WTC11 (cell line): ENCODE data around the gene RNF115. TPM values are rescaled to one million over a fixed set of nuclear protein-coding genes. Genes with fewer than 3 reads are reported as not detected.

ENCODE experiments used
- ATAC-seq: fragments of 200-7000 bp; cut with Tn5 transposase; 2 replicates; pipeline ENCODE4 v1.10.0; 2021; ENCODE audit warnings: mild to moderate bottlenecking, moderate library complexity
- CTCF ChIA-PET: fragments of 300-600 bp; sonication (Branson Sonifier 250); formaldehyde crosslinking; loops from one replicate; lab custom pipeline; 2021; ENCODE audit warnings: antibody characterized with exemption; lab: Charles Lee
- POLR2A ChIA-PET: fragments of 350-600 bp; sonication (Branson Sonifier 250); formaldehyde crosslinking; loops from one replicate; lab custom pipeline; 2021; ENCODE audit warnings: antibody characterized with exemption; lab: Charles Lee
- DNase-seq: peaks from one replicate; pipeline ENCODE4 v3.0.0; 2021; ENCODE audit warnings: low spot score
- H3K27ac Mint-ChIP-seq: 2 replicates; pipeline ENCODE4 v1.8.0; 2021; ENCODE audit warnings: mixed read lengths
- H3K27me3 Mint-ChIP-seq: 2 replicates; pipeline ENCODE4 v1.8.0; 2021; ENCODE audit warnings: low read depth, mild to moderate bottlenecking, moderate library complexity, mixed read lengths
- H3K36me3 Mint-ChIP-seq: 2 replicates; pipeline ENCODE4 v1.8.0; 2021; ENCODE audit warnings: mixed read lengths
- H3K4me1 Mint-ChIP-seq: 2 replicates; pipeline ENCODE4 v1.8.0; 2022; ENCODE audit warnings: mixed read lengths
- H3K4me3 Mint-ChIP-seq: 2 replicates; pipeline ENCODE4 v1.8.0; 2021; ENCODE audit warnings: mild to moderate bottlenecking, moderate library complexity, mixed read lengths
- H3K9me3 Mint-ChIP-seq: 2 replicates; pipeline ENCODE4 v1.8.0; 2021; ENCODE audit warnings: mixed read lengths
- ATF3 ChIP-seq: sonication (generic); formaldehyde crosslinking; conservative IDR thresholded peaks from 2 replicates; pipeline ENCODE4 v1.8.1; 2022; ENCODE audit warnings: mild to moderate bottlenecking, missing genetic modification reagents
- CTCF ChIP-seq: fragments of 200-600 bp; IDR thresholded peaks from 2 replicates; pipeline ENCODE4 v1.8.0; 2022; ENCODE audit warnings: antibody characterized with exemption
- E2F1 ChIP-seq: sonication (generic); formaldehyde crosslinking; IDR thresholded peaks from 2 replicates; pipeline ENCODE4 v1.8.0; 2022; ENCODE audit warnings: mild to moderate bottlenecking, missing genetic modification reagents
- E2F5 ChIP-seq: sonication (generic); formaldehyde crosslinking; IDR thresholded peaks from 2 replicates; pipeline ENCODE4 v1.8.1; 2022; ENCODE audit warnings: mild to moderate bottlenecking, moderate library complexity, missing genetic modification reagents
- EMX1 ChIP-seq: fragments of 250-450 bp; sonication (Bioruptor Pico); IDR thresholded peaks from 2 replicates; pipeline ENCODE4 v1.8.0; 2021; ENCODE audit warnings: mild to moderate bottlenecking
- ERG ChIP-seq: fragments of 250-450 bp; sonication (Bioruptor Pico); IDR thresholded peaks from 2 replicates; pipeline ENCODE4 v1.8.0; 2021; ENCODE audit warnings: mild to moderate bottlenecking
- GTF2I ChIP-seq: fragments of 250-450 bp; sonication (Bioruptor Pico); conservative IDR thresholded peaks from 2 replicates; pipeline ENCODE4 v1.4.0; 2021; ENCODE audit warnings: mild to moderate bottlenecking
- JAZF1 ChIP-seq: fragments of 250-450 bp; sonication (Bioruptor Pico); IDR thresholded peaks from 2 replicates; pipeline ENCODE4 v1.9.0; 2021; ENCODE audit warnings: moderate library complexity, mild to moderate bottlenecking, inconsistent platforms
- MAX ChIP-seq: sonication (generic); formaldehyde crosslinking; IDR thresholded peaks from 2 replicates; pipeline ENCODE4 v1.8.0; 2022; ENCODE audit warnings: mild to moderate bottlenecking, missing genetic modification reagents
- MYBL2 ChIP-seq: sonication (generic); formaldehyde crosslinking; IDR thresholded peaks from 2 replicates; pipeline ENCODE4 v1.8.1; 2023; ENCODE audit warnings: mild to moderate bottlenecking, moderate library complexity, missing genetic modification reagents
- NFYB ChIP-seq: sonication (generic); formaldehyde crosslinking; conservative IDR thresholded peaks from 2 replicates; pipeline ENCODE4 v1.8.0; 2022; ENCODE audit warnings: low read depth, missing genetic modification reagents
- PRRX2 ChIP-seq: fragments of 250-450 bp; sonication (Bioruptor Pico); IDR thresholded peaks from 2 replicates; pipeline ENCODE4 v1.8.0; 2021; ENCODE audit warnings: mild to moderate bottlenecking
- STAT6 ChIP-seq: sonication (generic); formaldehyde crosslinking; conservative IDR thresholded peaks from 2 replicates; pipeline ENCODE4 v1.8.1; 2023; ENCODE audit warnings: mild to moderate bottlenecking, low read depth, missing genetic modification reagents, moderate library complexity
- TCF7 ChIP-seq: sonication (generic); formaldehyde crosslinking; IDR thresholded peaks from 2 replicates; pipeline ENCODE4 v1.8.0; 2022; ENCODE audit warnings: mild to moderate bottlenecking, low read depth, missing genetic modification reagents, moderate library complexity
- TEAD1 ChIP-seq: sonication (generic); formaldehyde crosslinking; IDR thresholded peaks from 2 replicates; pipeline ENCODE4 v1.8.0; 2022; ENCODE audit warnings: mild to moderate bottlenecking, missing genetic modification reagents
- ZBTB43 ChIP-seq: sonication (generic); formaldehyde crosslinking; IDR thresholded peaks from 2 replicates; pipeline ENCODE4 v1.8.1; 2023; ENCODE audit warnings: mild to moderate bottlenecking, missing genetic modification reagents
- ZMAT4 ChIP-seq: fragments of 250-450 bp; sonication (Bioruptor Pico); IDR thresholded peaks from 2 replicates; pipeline ENCODE4 v1.9.0; 2021; ENCODE audit warnings: mild to moderate bottlenecking
- ZNF138 ChIP-seq: sonication (generic); formaldehyde crosslinking; conservative IDR thresholded peaks from 2 replicates; pipeline ENCODE4 v1.8.1; 2022; ENCODE audit warnings: mild to moderate bottlenecking, moderate library complexity, missing genetic modification reagents
- ZNF232 ChIP-seq: sonication (generic); formaldehyde crosslinking; IDR thresholded peaks from 2 replicates; pipeline ENCODE4 v1.8.0; 2022; ENCODE audit warnings: mild to moderate bottlenecking, missing genetic modification reagents
- ZNF396 ChIP-seq: fragments of 250-450 bp; sonication (Bioruptor Pico); IDR thresholded peaks from 2 replicates; pipeline ENCODE4 v1.8.0; 2021; ENCODE audit warnings: mild to moderate bottlenecking, moderate library complexity, borderline replicate concordance
- ZNF671 ChIP-seq: fragments of 250-450 bp; sonication (Bioruptor Pico); IDR thresholded peaks from 2 replicates; pipeline ENCODE4 v1.8.0; 2021; ENCODE audit warnings: mild to moderate bottlenecking
- total RNA-seq: library from RNA; stranded (reverse); gene quantifications from 3 replicates; pipeline ENCODE4 v1.2.3, GENCODE V29; 2021

RNF115 gene
- total RNA-seq, 1 experiment from 2014 or later: 8.1 TPM

GRCh38 chr1:145826030-145826429 is 2.1 kb upstream of the RNF115 start:
- H3K4me1 Mint-ChIP-seq: peaks cover 5% of the 10 kb centered on the region
- H3K27me3 Mint-ChIP-seq: no peaks in the 10 kb centered on the region
- DNase-seq (no peak), ATAC-seq (no peak)
- H3K4me3 Mint-ChIP-seq: peak overlapping the region; percentile 93
- POLR2A ChIA-PET: interaction anchor here (1.4 kb wide), 1 partner anchor 33 kb away, joined by 3 read pairs; the partner anchor contains the start of gene PIAS3
- no peak for TF ChIP-seq ZBTB43 (CRISPR knock-in tag)
- TF ChIP-seq ERG: no peak
- no peak for TF ChIP-seq ZMAT4 (CRISPR knock-in tag)
- no peak for TF ChIP-seq E2F1 (CRISPR knock-in tag)
- no peak for TF ChIP-seq ZNF138
- no peak for TF ChIP-seq MYBL2
- no peak for TF ChIP-seq NFYB (CRISPR knock-in tag)
- no peak for TF ChIP-seq ZNF396 (CRISPR knock-in tag)
- no peak for TF ChIP-seq ZNF671
- no peak for TF ChIP-seq GTF2I (CRISPR knock-in tag)
- no peak for TF ChIP-seq CTCF
- TF ChIP-seq JAZF1 (CRISPR knock-in tag): no peak
- no peak for TF ChIP-seq MAX (CRISPR knock-in tag)
- TF ChIP-seq ZNF232 (CRISPR knock-in tag): no peak
- no peak for TF ChIP-seq PRRX2 (CRISPR knock-in tag)
- TF ChIP-seq TEAD1 (CRISPR knock-in tag): no peak
- CTCF ChIA-PET: interaction anchor here (1.1 to 1.3 kb wide), 2 partner anchors 19 to 20 kb away, joined by 4 to 5 read pairs; partner anchors contain the start of gene NUDT17
- H3K36me3 Mint-ChIP-seq: peaks cover 46% of the 10 kb centered on the region
- no peak overlapping the region; the same call in 1 of the 2 replicates for H3K27ac Mint-ChIP-seq
- no peaks in the 10 kb centered on the region for H3K9me3 Mint-ChIP-seq

GRCh38 chr1:145824499-145824842 is 576 bp upstream of the RNF115 start:
- Mint-ChIP-seq H3K4me3 (peak overlapping the region; percentile 93), H3K36me3 (peaks cover 32% of the 10 kb centered on the region), H3K9me3 (no peaks in the 10 kb centered on the region), H3K27me3 (no peaks in the 10 kb centered on the region), H3K4me1 (peaks cover 5% of the 10 kb centered on the region), H3K27ac (peak overlapping the region; percentile 99)
- ChIA-PET POLR2A (interaction anchor here (1.4 to 1.6 kb wide), 2 partner anchors 21 to 35 kb away, joined by 7 to 10 read pairs; partner anchors contain the start of genes NUDT17 and PIAS3), CTCF (interaction anchor here (1.1 to 1.4 kb wide), 5 partner anchors 8 to 140 kb away, joined by 3 to 19 read pairs (median 4); partner anchors contain the start of genes ANKRD34A, NUDT17, PIAS3 and POLR3GL)
- ATAC-seq (no peak), DNase-seq (no peak)
- TF ChIP-seq EMX1 (CRISPR knock-in tag): no peak
- no peak for TF ChIP-seq E2F5 (CRISPR knock-in tag)
- TF ChIP-seq E2F1 (CRISPR knock-in tag): no peak
- TF ChIP-seq TCF7 (CRISPR knock-in tag): no peak
- TF ChIP-seq STAT6 (CRISPR knock-in tag): no peak
- no peak for TF ChIP-seq MYBL2
- no peak for TF ChIP-seq ATF3 (CRISPR knock-in tag)
- TF ChIP-seq ZMAT4 (CRISPR knock-in tag): no peak
